Measurements from ENCODE around the gene CTSS. TPM values are rescaled to one million over a fixed set of nuclear protein-coding genes. Genes with fewer than 3 reads are reported as not detected.
"Not testable (repeated sequence)": the region's sequence is repeated elsewhere in the genome, so short reads cannot be mapped to it uniquely, and the experiment has no call there.

CTSS gene
- polyA plus RNA-seq, 1 donor from 2014 or later, result 3.2 TPM

GRCh38 chr1:150772326-150772725, 6.7 kb upstream of the CTSS start:
- TF ChIP-seq TAF1 (IDR thresholded peaks at IDR 0.05; ENCODE audit: low read depth), result no peak
- no peak for TF ChIP-seq REST (IDR thresholded peaks at IDR 0.05; ENCODE audit: borderline replicate concordance)
- no peak for TF ChIP-seq RAD21 (conservative IDR thresholded peaks at IDR 0.05)
- TF ChIP-seq CTCF (IDR thresholded peaks at IDR 0.05; ENCODE audit: poor library complexity, severe bottlenecking), result no peak
- TF ChIP-seq EP300 (conservative IDR thresholded peaks at IDR 0.05; ENCODE audit: poor library complexity, severe bottlenecking), result no peak
- no peak for TF ChIP-seq MXI1 (conservative IDR thresholded peaks at IDR 0.05; ENCODE audit: poor library complexity, severe bottlenecking)
- TF ChIP-seq POLR2AphosphoS5 (IDR thresholded peaks at IDR 0.05), result no peak
- no peak for TF ChIP-seq SMC3 (conservative IDR thresholded peaks at IDR 0.05; ENCODE audit: poor library complexity)
- no peak for TF ChIP-seq EZH2 (IDR thresholded peaks at IDR 0.05; ENCODE audit: borderline replicate concordance, insufficient read depth, low read length, poor library complexity, severe bottlenecking)
- Histone ChIP-seq H3K36me3 (ENCODE audit: insufficient read depth, low read length) (no peaks in the 10 kb centered on the region), H3K4me3 (ENCODE audit: low read length) (no peak overlapping the region), H3K4me2 (ENCODE audit: low read length) (no peak overlapping the region), H4K20me1 (ENCODE audit: insufficient read depth) (no peaks in the 10 kb centered on the region), H2AFZ (ENCODE audit: low read depth, low read length) (no peak overlapping the region), H3K27ac (ENCODE audit: low read length) (no peak overlapping the region), H3K79me2 (replicated peaks; ENCODE audit: insufficient read depth, low read length) (no peaks in the 10 kb centered on the region), H3K27me3 (ENCODE audit: insufficient read depth, low read depth, low read length) (no peaks in the 10 kb centered on the region), H3K9me3 (ENCODE audit: low read length) (no peaks in the 10 kb centered on the region), H3F3A (ENCODE audit: insufficient read depth, low read length, poor library complexity, severe bottlenecking) (no peaks in the 10 kb centered on the region), H3K9me2 (ENCODE audit: insufficient read depth, low read length) (no peaks in the 10 kb centered on the region), H3K9ac (ENCODE audit: low read length) (no peak overlapping the region)

- H3K9ac ChIP-seq (ENCODE audit: low read length); H2AFZ ChIP-seq (ENCODE audit: low read depth, low read length); H3K79me2 ChIP-seq (replicated peaks; ENCODE audit: insufficient read depth, low read length); H4K20me1 ChIP-seq (ENCODE audit: insufficient read depth); H3F3A ChIP-seq (ENCODE audit: insufficient read depth, low read length, poor library complexity, severe bottlenecking); H3K36me3 ChIP-seq (ENCODE audit: insufficient read depth, low read length); H3K27me3 ChIP-seq (ENCODE audit: insufficient read depth, low read depth, low read length); H3K4me2 ChIP-seq (ENCODE audit: low read length); H3K9me2 ChIP-seq (ENCODE audit: insufficient read depth, low read length); H3K27ac ChIP-seq (ENCODE audit: low read length); H3K4me3 ChIP-seq (ENCODE audit: low read length); H3K9me3 ChIP-seq (ENCODE audit: low read length): not testable (repeated sequence)
Measured at GRCh38 chr1:150767704-150768103, 2.1 kb upstream of the CTSS start.

GRCh38 chr1:150765977-150766301, 361 bp upstream of the CTSS start:
- not testable (repeated sequence) for H3K4me3 ChIP-seq (ENCODE audit: low read length); H3K9ac ChIP-seq (ENCODE audit: low read length); H3K9me2 ChIP-seq (ENCODE audit: insufficient read depth, low read length); H3K27ac ChIP-seq (ENCODE audit: low read length); H4K20me1 ChIP-seq (ENCODE audit: insufficient read depth); H3K36me3 ChIP-seq (ENCODE audit: insufficient read depth, low read length); H2AFZ ChIP-seq (ENCODE audit: low read depth, low read length); H3K9me3 ChIP-seq (ENCODE audit: low read length); H3F3A ChIP-seq (ENCODE audit: insufficient read depth, low read length, poor library complexity, severe bottlenecking); H3K4me2 ChIP-seq (ENCODE audit: low read length); H3K79me2 ChIP-seq (replicated peaks; ENCODE audit: insufficient read depth, low read length); H3K27me3 ChIP-seq (ENCODE audit: insufficient read depth, low read depth, low read length)

All from neural cell (in vitro differentiated cells).